NT2/D1 (cell line): ENCODE results near the gene LAYN.

Source experiments
- DNase-seq: peaks from one replicate; pipeline ENCODE4 v3.0.0-alpha.2; 2011; ENCODE audit warnings: low read depth, low spot score
- H3K27me3 ChIP-seq: 2 replicates; pipeline ENCODE4 v1.6.0; 2011; ENCODE audit warnings: mild to moderate bottlenecking; ENCODE audit not compliant: insufficient read length, insufficient read depth
- H3K36me3 ChIP-seq: 2 replicates; pipeline ENCODE4 v1.6.1; 2011; ENCODE audit warnings: mild to moderate bottlenecking, low read length, mixed read lengths; ENCODE audit not compliant: insufficient read depth, insufficient read length
- H3K4me1 ChIP-seq: 2 replicates; pipeline ENCODE4 v1.5.1; 2011; ENCODE audit not compliant: insufficient read depth, insufficient read length
- H3K4me3 ChIP-seq: 2 replicates; pipeline ENCODE4 v1.5.1; 2011; ENCODE audit warnings: low read depth; ENCODE audit not compliant: insufficient read length
- H3K9ac ChIP-seq: 2 replicates; pipeline ENCODE4 v1.6.0; 2011; ENCODE audit warnings: low read depth; ENCODE audit not compliant: insufficient read length
- H3K9me3 ChIP-seq: 2 replicates; pipeline ENCODE4 v1.5.1; 2011; ENCODE audit warnings: mild to moderate bottlenecking, low read length; ENCODE audit not compliant: insufficient read depth
- SUZ12 ChIP-seq: IDR thresholded peaks from 2 replicates; pipeline ENCODE4 v1.6.1; 2011; ENCODE audit not compliant: insufficient read length, insufficient read depth; ENCODE audit errors: extremely low read depth
- YY1 ChIP-seq: IDR thresholded peaks from 2 replicates; pipeline ENCODE4 v1.6.1; 2011; ENCODE audit not compliant: insufficient read length, insufficient read depth
- ZNF274 ChIP-seq: IDR thresholded peaks from 2 replicates; pipeline ENCODE4 v1.6.1; 2011; ENCODE audit warnings: mild to moderate bottlenecking, low read depth, low read length

The LAYN gene

GRCh38 chr11:111540937-111541253 lies 375 bp downstream of the LAYN start:
- Histone ChIP-seq H3K9ac (peak overlapping the region; percentile 63), H3K27me3 (peaks cover 55% of the 10 kb centered on the region)
- TF ChIP-seq YY1 (no peak), SUZ12 (no peak), ZNF274 (no peak)

GRCh38 chr11:111541254-111542061 lies 938 bp downstream of the LAYN start:
- H3K4me1 ChIP-seq, result no peaks in the 10 kb centered on the region
- 0 out of 2 replicates have a peak, but pooled peaks cover 4% of the 10 kb centered on the region for H3K9me3 ChIP-seq
- peaks cover 17% of the 10 kb centered on the region for H3K36me3 ChIP-seq
- H3K27me3 ChIP-seq, result peaks cover 55% of the 10 kb centered on the region
- no peak for DNase-seq
- H3K4me3 ChIP-seq, result peak overlapping the region; percentile 61
- TF ChIP-seq ZNF274 (no peak), SUZ12 (no peak), YY1 (no peak)
- peak overlapping the region; percentile 63 for H3K9ac ChIP-seq

More at GRCh38 chr11:111540937-111541253, 375 bp downstream of the LAYN start:
- peak overlapping the region; percentile 61 for H3K4me3 ChIP-seq
- H3K9me3 ChIP-seq, result 0 out of 2 replicates have a peak, but pooled peaks cover 4% of the 10 kb centered on the region
- no peak for DNase-seq
- H3K36me3 ChIP-seq, result peaks cover 14% of the 10 kb centered on the region
- H3K4me1 ChIP-seq, result no peaks in the 10 kb centered on the region

GRCh38 chr11:111542606-111543275 lies 2.2 kb downstream of the LAYN start:
- peaks cover 55% of the 10 kb centered on the region for H3K27me3 ChIP-seq
- H3K4me1 ChIP-seq, result no peaks in the 10 kb centered on the region
- TF ChIP-seq YY1 (no peak), ZNF274 (no peak), SUZ12 (no peak)
- peaks cover 24% of the 10 kb centered on the region for H3K36me3 ChIP-seq
- H3K4me3 ChIP-seq, result no peak overlapping the region
- DNase-seq, result no peak
- no peak overlapping the region for H3K9ac ChIP-seq
- 0 out of 2 replicates have a peak, but pooled peaks cover 4% of the 10 kb centered on the region for H3K9me3 ChIP-seq

- Histone ChIP-seq H3K36me3 (peaks cover 24% of the 10 kb centered on the region), H3K9me3 (no peaks in the 10 kb centered on the region), H3K27me3 (peaks cover 3% of the 10 kb centered on the region), H3K4me1 (no peaks in the 10 kb centered on the region), H3K9ac (no peak overlapping the region), H3K4me3 (no peak overlapping the region)
- TF ChIP-seq SUZ12 (no peak), YY1 (no peak), ZNF274 (no peak)
- no peak for DNase-seq
Measured at GRCh38 chr11:111548525-111548924, 8.0 kb downstream of the LAYN start.

GRCh38 chr11:111549196-111549868 lies 8.8 kb downstream of the LAYN start:
- H3K9ac ChIP-seq, result no peak overlapping the region
- peaks cover 21% of the 10 kb centered on the region for H3K36me3 ChIP-seq
- no peaks in the 10 kb centered on the region for H3K4me1 ChIP-seq
- no peaks in the 10 kb centered on the region for H3K27me3 ChIP-seq
- H3K4me3 ChIP-seq, result no peak overlapping the region
- no peak for DNase-seq
- no peaks in the 10 kb centered on the region for H3K9me3 ChIP-seq
- no peak for TF ChIP-seq ZNF274
- TF ChIP-seq YY1, result no peak
- TF ChIP-seq SUZ12, result no peak

- no peak overlapping the region for H3K4me3 ChIP-seq
- H3K9ac ChIP-seq, result no peak overlapping the region
- TF ChIP-seq YY1 (no peak), SUZ12 (no peak), ZNF274 (no peak)
- no peaks in the 10 kb centered on the region for H3K27me3 ChIP-seq
- no peaks in the 10 kb centered on the region for H3K4me1 ChIP-seq
- peaks cover 19% of the 10 kb centered on the region for H3K36me3 ChIP-seq
- no peak for DNase-seq
- no peaks in the 10 kb centered on the region for H3K9me3 ChIP-seq
Measured at GRCh38 chr11:111549869-111550203, 9.3 kb downstream of the LAYN start.

- H3K27me3 ChIP-seq, result no peaks in the 10 kb centered on the region
- peaks cover 17% of the 10 kb centered on the region for H3K36me3 ChIP-seq
- no peak for DNase-seq
- TF ChIP-seq ZNF274 (no peak), YY1 (no peak), SUZ12 (no peak)
- H3K9me3 ChIP-seq, result peaks cover 2% of the 10 kb centered on the region; the same call in 1 of the 2 replicates
- no peak overlapping the region for H3K4me3 ChIP-seq
- no peak overlapping the region for H3K9ac ChIP-seq
- H3K4me1 ChIP-seq, result no peaks in the 10 kb centered on the region
Measured at GRCh38 chr11:111550258-111550657, 9.7 kb downstream of the LAYN start.
